ENCODE measurements around the gene HK2.

HK2 gene

GRCh38 chr2:74857215-74857614 is 23.3 kb downstream of the HK2 start:
- DNase-seq (ENCODE audit: low spot score), result no peak

- DNase-seq (ENCODE audit: low spot score), result no peak
Measured at GRCh38 chr2:74857725-74858124, 23.8 kb downstream of the HK2 start.

- DNase-seq (ENCODE audit: low spot score), result no peak
Measured at GRCh38 chr2:74858281-74858680, 24.4 kb downstream of the HK2 start.

GRCh38 chr2:74860079-74860478 is 26.2 kb downstream of the HK2 start:
- DNase-seq (ENCODE audit: low spot score), result no peak

- no peak for DNase-seq (ENCODE audit: low spot score)
Measured at GRCh38 chr2:74860521-74860920, 26.6 kb downstream of the HK2 start.

GRCh38 chr2:74861531-74861930 is 27.6 kb downstream of the HK2 start:
- DNase-seq (ENCODE audit: low spot score), result no peak

- DNase-seq (ENCODE audit: low spot score), result no peak
Measured at GRCh38 chr2:74862020-74862964, 28.4 kb downstream of the HK2 start.

GRCh38 chr2:74863802-74864248 is 29.9 kb downstream of the HK2 start:
- DNase-seq (ENCODE audit: low spot score), result no peak

GRCh38 chr2:74864728-74865722 is 31.1 kb downstream of the HK2 start:
- no peak for DNase-seq (ENCODE audit: low spot score)

GRCh38 chr2:74865770-74866674 is 32.1 kb downstream of the HK2 start:
- DNase-seq (ENCODE audit: low spot score), result no peak

- DNase-seq (ENCODE audit: low spot score), result no peak
Measured at GRCh38 chr2:74867841-74868658, 34.1 kb downstream of the HK2 start.

- DNase-seq (ENCODE audit: low spot score), result no peak
Measured at GRCh38 chr2:74869517-74869916, 35.6 kb downstream of the HK2 start.

- DNase-seq (ENCODE audit: low spot score), result no peak
Measured at GRCh38 chr2:74870951-74871350, 37.0 kb downstream of the HK2 start.

- no peak for DNase-seq (ENCODE audit: low spot score)
Measured at GRCh38 chr2:74871414-74871813, 37.5 kb downstream of the HK2 start.

- DNase-seq (ENCODE audit: low spot score), result no peak
Measured at GRCh38 chr2:74872389-74872836, 38.5 kb downstream of the HK2 start.

GRCh38 chr2:74873012-74873665 is 39.2 kb downstream of the HK2 start:
- DNase-seq (ENCODE audit: low spot score), result no peak

- no peak for DNase-seq (ENCODE audit: low spot score)
Measured at GRCh38 chr2:74873678-74874640, 40.0 kb downstream of the HK2 start.

- peak; percentile 56 for DNase-seq (ENCODE audit: low spot score)
Measured at GRCh38 chr2:74876081-74876886, 42.4 kb downstream of the HK2 start.
